OCI-LY7 (cell line): ENCODE data around the gene PPP1R12C. TPM values are rescaled to one million over a fixed set of nuclear protein-coding genes. Genes with fewer than 3 reads are reported as not detected.

Experiments
- BruUV-seq: library from RNA; stranded (reverse); fragments of 400-500 nt; replicated peaks from 2 replicates; lab custom pipeline; 2021; lab: Mats Ljungman, UMichigan
- CTCF ChIA-PET: fragments of 300-600 bp; sonication (Branson Sonifier 250); formaldehyde crosslinking; loops from one replicate; lab custom pipeline; 2022; ENCODE audit warnings: antibody characterized with exemption; ENCODE audit not compliant: unreplicated experiment; lab: Charles Lee
- POLR2A ChIA-PET: fragments of 300-600 bp; sonication (Branson Sonifier 250); formaldehyde crosslinking; loops from one replicate; lab custom pipeline; 2022; ENCODE audit warnings: antibody characterized with exemption; lab: Charles Lee
- DNase-seq: peaks from one replicate; pipeline ENCODE4 v3.0.0-alpha.2; 2015; ENCODE audit warnings: low spot score
- H2AFZ ChIP-seq: fragments of 200-600 bp; sonication (generic), shearing (Covaris generic); 2 replicates; pipeline ENCODE4 v1.6.1; 2014; ENCODE audit warnings: mild to moderate bottlenecking, antibody characterized with exemption, low read length, moderate library complexity
- H3K27ac ChIP-seq: fragments of 200-600 bp; sonication (generic); 2 replicates; pipeline ENCODE4 v1.5.1; 2014; ENCODE audit warnings: mixed run types, low read depth, mild to moderate bottlenecking, moderate library complexity, low read length, inconsistent platforms; ENCODE audit not compliant: poor library complexity, severe bottlenecking
- H3K36me3 ChIP-seq: fragments of 200-600 bp; sonication (generic); 2 replicates; pipeline ENCODE4 v1.6.1; 2014; ENCODE audit warnings: mild to moderate bottlenecking, antibody characterized with exemption, low read length, moderate library complexity, mixed read lengths; ENCODE audit not compliant: insufficient read depth
- H3K4me1 ChIP-seq: fragments of 200-600 bp; sonication (generic); 2 replicates; pipeline ENCODE4 v1.5.1; 2014; ENCODE audit warnings: mild to moderate bottlenecking, low read length; ENCODE audit not compliant: insufficient read depth, poor library complexity, severe bottlenecking
- H3K4me2 ChIP-seq: fragments of 200-600 bp; sonication (generic); 2 replicates; pipeline ENCODE4 v1.6.1; 2014; ENCODE audit warnings: mild to moderate bottlenecking, low read length
- H3K4me3 ChIP-seq: fragments of 200-600 bp; sonication (generic); 2 replicates; pipeline ENCODE4 v1.5.1; 2014; ENCODE audit warnings: mild to moderate bottlenecking, low read depth, low read length; ENCODE audit not compliant: poor library complexity, severe bottlenecking
- H3K79me2 ChIP-seq: fragments of 200-600 bp; sonication (generic); 2 replicates; pipeline ENCODE4 v1.6.1; 2016; ENCODE audit warnings: low read depth, mild to moderate bottlenecking, low read length, moderate library complexity, mixed read lengths; ENCODE audit not compliant: insufficient read depth
- H3K9me2 ChIP-seq: fragments of 200-600 bp; sonication (generic); 2 replicates; pipeline ENCODE4 v1.6.1; 2016; ENCODE audit warnings: mild to moderate bottlenecking, low read length, mixed read lengths; ENCODE audit not compliant: insufficient read depth
- H3K9me3 ChIP-seq: fragments of 200-600 bp; sonication (generic); 2 replicates; pipeline ENCODE4 v1.6.1; 2014; ENCODE audit warnings: mild to moderate bottlenecking, mixed run types, low read length, mixed read lengths
- H4K20me1 ChIP-seq: fragments of 200-600 bp; sonication (generic); 2 replicates; pipeline ENCODE4 v1.6.1; 2014; ENCODE audit warnings: mild to moderate bottlenecking, antibody characterized with exemption, low read length, moderate library complexity, mixed read lengths; ENCODE audit not compliant: insufficient read depth
- EZH2phosphoT487 ChIP-seq: fragments of 200-600 bp; sonication (generic); IDR thresholded peaks from 2 replicates; pipeline ENCODE4 v1.6.1; 2018; ENCODE audit warnings: low read depth, borderline replicate concordance, mild to moderate bottlenecking, mixed run types, antibody characterized with exemption, low read length, moderate library complexity, mixed read lengths
- intact Hi-C: fragments of 100-400 bp; cut with micrococcal nuclease; formaldehyde crosslinking; loops from one replicate; pipeline ENCODE4 v1.10.0; 2022; ENCODE audit not compliant: unreplicated experiment
- total RNA-seq, 2 experiments: library from RNA; depleted of rRNA in 1 of 2; stranded (reverse); fragments of >200 nt in 1 of 2; shearing (Covaris generic) in 1 of 2; gene quantifications; 2 replicates each; pipeline ENCODE4 v1.2.3, GENCODE V29; 2014 to 2022
- TF ChIP-seq, protein P1 (sequence below): fragments of 200-600 bp; sonication (generic); conservative IDR thresholded peaks from 2 replicates; pipeline ENCODE4 v1.5.1; 2014; ENCODE audit warnings: mild to moderate bottlenecking, antibody characterized with exemption, low read length, moderate library complexity, mixed read lengths

The PPP1R12C gene
- total RNA-seq, 2 experiments from 2014 or later: 177 to 211 TPM

DNA sequence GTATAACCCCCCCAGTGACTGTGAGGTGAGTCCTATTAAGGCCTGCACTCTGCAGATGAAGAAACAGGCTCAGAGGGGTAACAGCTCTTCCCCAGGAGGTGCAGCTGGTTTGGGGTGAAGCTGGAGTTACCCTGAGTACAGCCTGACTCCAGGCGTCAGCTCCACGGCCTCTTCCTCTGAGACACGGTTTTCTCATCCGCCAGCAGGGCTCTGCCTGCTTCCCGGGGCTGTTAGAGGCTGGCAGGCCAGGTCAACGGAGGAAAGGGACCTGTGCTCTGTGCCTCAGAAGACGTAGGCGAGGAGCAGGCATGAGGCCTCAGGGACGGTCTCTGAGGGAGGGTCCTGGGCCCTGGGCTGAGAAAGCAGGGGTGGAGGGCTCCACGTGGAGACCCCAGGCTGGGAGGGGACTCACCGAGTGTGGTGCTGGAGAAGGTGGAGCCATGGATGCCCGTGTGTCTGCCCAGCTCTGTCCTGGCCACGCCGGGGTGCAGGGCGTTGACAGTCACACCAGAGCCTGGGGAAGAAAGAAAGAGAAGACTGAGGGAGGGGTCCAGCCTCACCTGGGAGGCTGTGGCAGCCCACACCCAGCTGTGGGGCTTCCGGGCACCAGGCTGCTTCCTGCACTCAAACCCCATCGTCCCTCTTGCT is 70.3 kb downstream of the PPP1R12C start:
- CTCF ChIA-PET: no interaction called here
- DNase-seq: no peak
- Histone ChIP-seq H3K9me3 (no peaks in the 10 kb centered on the region), H3K4me2 (no peak overlapping the region), H4K20me1 (no peaks in the 10 kb centered on the region), H3K36me3 (peaks cover 88% of the 10 kb centered on the region), H3K9me2 (no peaks in the 10 kb centered on the region), H3K4me1 (no peaks in the 10 kb centered on the region), H3K27ac (no peak overlapping the region), H3K4me3 (no peak overlapping the region), H3K79me2 (no peaks in the 10 kb centered on the region), H2AFZ (no peak overlapping the region)
- intact Hi-C loops: no loop called here
- BruUV-seq: no TSS peak
- POLR2A ChIA-PET: interaction anchor here (0.5 kb wide), 1 partner anchor 126 kb away, joined by 3 read pairs; no protein-coding TSS in a partner anchor
- no peak for TF ChIP-seq EZH2phosphoT487
- TF ChIP-seq, protein P1, sequence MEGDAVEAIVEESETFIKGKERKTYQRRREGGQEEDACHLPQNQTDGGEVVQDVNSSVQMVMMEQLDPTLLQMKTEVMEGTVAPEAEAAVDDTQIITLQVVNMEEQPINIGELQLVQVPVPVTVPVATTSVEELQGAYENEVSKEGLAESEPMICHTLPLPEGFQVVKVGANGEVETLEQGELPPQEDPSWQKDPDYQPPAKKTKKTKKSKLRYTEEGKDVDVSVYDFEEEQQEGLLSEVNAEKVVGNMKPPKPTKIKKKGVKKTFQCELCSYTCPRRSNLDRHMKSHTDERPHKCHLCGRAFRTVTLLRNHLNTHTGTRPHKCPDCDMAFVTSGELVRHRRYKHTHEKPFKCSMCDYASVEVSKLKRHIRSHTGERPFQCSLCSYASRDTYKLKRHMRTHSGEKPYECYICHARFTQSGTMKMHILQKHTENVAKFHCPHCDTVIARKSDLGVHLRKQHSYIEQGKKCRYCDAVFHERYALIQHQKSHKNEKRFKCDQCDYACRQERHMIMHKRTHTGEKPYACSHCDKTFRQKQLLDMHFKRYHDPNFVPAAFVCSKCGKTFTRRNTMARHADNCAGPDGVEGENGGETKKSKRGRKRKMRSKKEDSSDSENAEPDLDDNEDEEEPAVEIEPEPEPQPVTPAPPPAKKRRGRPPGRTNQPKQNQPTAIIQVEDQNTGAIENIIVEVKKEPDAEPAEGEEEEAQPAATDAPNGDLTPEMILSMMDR: no peak

DNA sequence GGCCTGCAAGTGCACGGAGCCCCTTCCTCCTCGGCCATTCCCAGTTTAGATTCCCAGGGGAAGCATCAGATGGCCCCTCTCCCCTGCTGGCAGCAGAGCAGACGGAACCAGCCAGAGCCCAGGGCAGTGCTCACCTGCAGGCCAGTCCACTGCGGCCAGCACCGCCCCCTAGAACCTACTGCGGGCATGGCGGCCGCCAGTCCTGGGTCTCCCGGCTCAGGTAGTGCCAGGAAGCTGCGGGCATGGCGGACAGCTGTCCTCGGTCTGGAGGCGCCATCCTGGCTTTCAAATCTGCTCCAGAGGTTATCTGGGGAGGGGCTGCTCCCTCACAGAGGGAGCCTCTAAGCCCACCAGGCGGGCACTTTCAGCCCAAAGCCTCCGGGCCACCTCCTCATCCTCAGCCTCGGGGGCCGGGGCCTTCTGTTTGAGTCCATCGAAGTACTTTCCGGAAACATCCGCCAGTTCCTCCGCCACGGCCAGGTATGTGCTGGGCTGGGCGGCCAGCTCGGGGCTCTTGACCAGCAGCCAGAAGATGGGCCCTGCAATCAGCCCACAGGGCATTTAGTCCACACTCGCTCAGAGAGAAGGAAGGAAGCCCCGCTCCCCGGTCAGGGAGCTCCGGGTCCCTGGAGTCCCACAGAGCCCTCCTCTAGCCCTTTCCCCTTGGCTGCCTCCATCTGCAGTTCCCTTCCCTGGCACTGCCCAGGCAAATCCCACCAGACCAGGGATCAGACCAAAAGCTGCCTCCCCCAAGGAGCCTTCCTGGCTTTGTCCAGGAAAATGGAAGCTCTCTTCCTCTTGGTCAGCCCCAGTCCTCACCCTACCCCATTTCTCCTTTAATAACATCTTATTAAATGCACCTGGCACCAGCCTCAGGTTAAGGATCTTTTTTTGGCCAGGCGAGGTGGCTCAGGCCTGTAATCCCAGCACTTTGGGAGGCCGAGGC is 72.4 kb downstream of the PPP1R12C start:
- ChIA-PET POLR2A (no interaction called here), CTCF (no interaction called here)
- H3K9me3 ChIP-seq: no peaks in the 10 kb centered on the region
- no peak overlapping the region for H3K27ac ChIP-seq
- no TSS peak for BruUV-seq
- no peak overlapping the region for H3K4me3 ChIP-seq
- TF ChIP-seq, protein P1: no peak
- TF ChIP-seq EZH2phosphoT487: no peak
- peaks cover 78% of the 10 kb centered on the region for H3K36me3 ChIP-seq
- H3K4me1 ChIP-seq: no peaks in the 10 kb centered on the region
- intact Hi-C loops: no loop called here
- no peaks in the 10 kb centered on the region for H3K9me2 ChIP-seq
- H4K20me1 ChIP-seq: no peaks in the 10 kb centered on the region
- no peak overlapping the region for H2AFZ ChIP-seq
- no peak for DNase-seq
- no peaks in the 10 kb centered on the region for H3K79me2 ChIP-seq
- no peak overlapping the region for H3K4me2 ChIP-seq
